GM21723 (cell line): ENCODE data around the gene MLLT10.

Experiments
- ATAC-seq: cut with Tn5 transposase; IDR thresholded peaks from one replicate; pipeline ENCODE4 v1.9.1; 2021; ENCODE audit warnings: mild to moderate bottlenecking, moderate library complexity; ENCODE audit not compliant: unreplicated experiment

Gene MLLT10

DNA sequence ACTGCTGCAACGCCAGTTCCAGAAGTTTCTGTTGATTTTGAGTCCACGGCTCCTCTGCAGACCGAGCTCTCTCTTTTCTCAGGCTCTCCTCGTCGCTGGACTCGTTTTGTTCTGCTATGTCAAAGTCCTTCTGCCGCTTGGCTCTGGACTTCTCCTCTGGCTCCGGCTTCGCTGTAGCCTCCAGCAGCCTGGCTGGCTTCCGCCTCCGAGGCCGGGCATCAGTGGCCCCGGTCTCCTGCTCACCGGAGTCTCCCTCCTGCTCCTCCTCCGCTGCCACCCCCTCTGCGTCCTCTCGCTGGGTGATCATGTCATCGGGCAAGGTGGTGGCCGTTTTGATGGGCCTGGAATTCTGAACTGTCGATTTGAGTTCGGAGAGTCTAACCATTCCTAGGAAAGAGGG lies 225.2 kb downstream of the MLLT10 start:
- ATAC-seq = no peak

DNA sequence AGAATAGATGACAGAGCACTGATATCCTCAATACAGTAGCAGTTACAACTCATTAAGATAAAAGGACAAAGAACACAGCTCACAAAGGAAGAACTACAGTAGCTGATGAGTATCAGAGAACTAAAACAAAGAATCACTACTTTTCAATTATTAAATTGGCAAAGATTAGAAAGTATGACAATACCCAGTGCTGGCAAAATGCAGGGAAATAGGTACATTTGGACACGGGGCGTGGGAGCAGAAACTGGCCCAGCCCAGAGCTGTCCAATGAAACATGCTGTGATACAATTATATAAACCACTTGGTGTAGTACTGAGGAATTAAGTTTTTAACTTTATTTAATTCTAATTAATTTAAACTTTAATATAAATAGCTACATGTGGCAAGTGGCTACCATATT lies 226.3 kb downstream of the MLLT10 start:
- no peak for ATAC-seq

DNA sequence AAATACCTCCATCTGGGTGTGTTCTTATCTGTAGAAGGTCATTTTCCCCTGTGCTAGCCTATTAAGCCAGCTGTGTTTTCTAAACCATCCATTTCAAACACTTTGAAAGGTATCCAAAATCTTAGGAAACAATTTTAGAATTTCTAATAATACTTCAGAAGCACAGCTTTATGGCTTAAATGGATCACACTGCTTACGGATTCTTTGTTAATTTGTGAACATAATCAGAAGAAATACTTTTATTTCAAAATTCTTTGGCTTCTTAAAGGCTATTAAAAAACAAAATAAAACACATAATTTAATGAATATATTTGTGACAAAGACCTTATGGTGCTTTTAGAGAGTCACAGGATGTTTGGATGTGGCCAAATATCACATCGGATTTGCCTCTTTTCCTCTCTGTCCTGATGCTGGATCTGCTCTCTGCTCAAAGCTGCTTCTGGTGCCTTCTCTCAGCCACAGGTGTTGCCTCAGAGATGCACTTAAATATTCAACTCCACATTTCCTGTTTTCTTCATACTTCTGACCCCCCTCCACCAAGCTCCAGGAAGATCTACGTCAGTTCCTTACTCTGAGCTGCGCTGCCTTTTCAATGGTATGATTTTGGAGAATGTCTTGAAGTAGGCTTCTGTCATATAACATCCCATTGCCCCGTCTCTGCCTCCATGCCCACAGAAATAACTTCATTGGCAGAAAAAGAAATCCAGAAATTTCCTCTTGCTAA lies 230.6 kb downstream of the MLLT10 start:
- ATAC-seq = no peak

DNA sequence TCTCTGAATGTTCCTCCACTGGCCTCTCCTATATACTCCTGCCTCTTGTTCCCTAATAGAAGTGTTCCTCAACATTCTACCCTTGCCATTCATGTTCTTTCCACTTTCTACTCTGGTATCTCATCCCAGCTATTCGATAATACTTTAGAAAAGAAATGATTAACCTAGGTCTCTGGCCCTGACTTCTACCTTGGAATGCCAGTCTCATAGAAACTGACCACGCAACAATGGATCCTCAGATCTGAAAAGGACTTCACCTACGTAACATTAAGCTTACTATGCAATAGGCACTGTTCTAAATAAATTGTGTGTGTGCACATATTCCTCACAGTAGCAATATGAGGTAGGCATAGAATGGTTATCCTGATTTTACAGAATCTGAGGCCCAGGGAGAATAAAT lies 235.0 kb downstream of the MLLT10 start:
- ATAC-seq = no peak

DNA sequence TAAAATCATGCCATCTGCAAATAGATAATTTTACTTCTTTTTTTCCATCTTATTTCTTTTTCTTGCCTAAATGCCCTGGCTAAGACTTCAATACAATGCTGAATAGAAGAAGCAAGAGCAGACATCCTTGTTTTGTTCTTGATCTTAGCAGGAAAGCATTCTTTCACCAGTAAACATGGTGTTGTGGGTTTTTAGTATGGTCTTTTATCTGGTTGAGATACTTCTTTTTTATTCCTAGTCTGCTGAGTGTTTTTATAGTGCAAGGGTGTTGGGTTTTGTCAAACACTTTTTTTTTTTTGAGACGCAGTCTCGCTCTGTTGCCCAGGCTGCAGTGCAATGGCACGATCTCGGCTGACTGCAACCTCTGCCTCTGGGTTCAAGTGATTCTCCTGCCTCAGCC lies 237.2 kb downstream of the MLLT10 start:
- ATAC-seq = no peak

DNA sequence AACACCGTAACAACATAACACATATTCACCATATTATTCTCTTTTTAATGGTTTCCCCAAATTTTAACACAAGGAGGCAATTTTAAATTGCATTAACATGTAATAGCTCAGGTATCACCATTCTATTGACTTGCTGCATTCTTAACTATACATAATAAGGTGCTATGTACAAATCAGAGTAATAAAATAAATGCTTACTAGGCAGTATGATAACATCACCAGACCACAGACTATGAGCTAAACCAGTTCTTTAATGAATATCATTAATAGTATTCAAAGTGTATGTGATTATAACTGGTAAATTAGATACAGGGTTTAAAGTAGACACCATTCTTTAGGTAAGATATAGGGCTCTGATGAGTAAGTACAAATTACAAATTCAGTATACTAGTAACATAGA lies 242.9 kb downstream of the MLLT10 start:
- ATAC-seq = no peak

DNA sequence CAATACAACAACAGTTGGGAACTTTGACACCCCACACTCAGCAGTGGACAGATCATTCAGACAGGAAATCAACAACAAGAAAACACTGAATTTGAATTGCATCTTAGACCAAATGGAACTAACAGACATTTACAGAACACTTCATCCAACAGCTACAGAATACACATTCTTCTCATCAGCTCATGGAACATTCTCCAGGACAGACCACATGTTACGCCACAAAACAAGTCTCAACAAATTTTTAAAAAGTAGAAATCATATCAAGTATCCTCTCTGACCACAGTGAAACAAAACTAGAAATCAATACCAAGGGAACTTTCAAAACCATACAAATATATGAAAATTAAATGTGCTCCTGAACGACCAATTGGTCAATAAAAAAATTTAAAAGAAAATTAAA lies 257.2 kb downstream of the MLLT10 start:
- ATAC-seq = no peak
